OCI-LY1 (cell line): Measurements from ENCODE around the gene FTCD.

Source experiments
- H2AFZ ChIP-seq: fragments of 200-600 bp; sonication (generic), shearing (Covaris generic); 2 replicates; pipeline ENCODE4 v1.6.0; 2014; ENCODE audit warnings: antibody characterized with exemption, mild to moderate bottlenecking, low read length
- H3F3A ChIP-seq: fragments of 200-600 bp; sonication (generic), shearing (Covaris generic); 2 replicates; pipeline ENCODE4 v1.6.0; 2014; ENCODE audit warnings: mild to moderate bottlenecking, antibody characterized with exemption, low read length, moderate library complexity; ENCODE audit not compliant: insufficient read depth
- H3K27ac ChIP-seq: fragments of 200-600 bp; sonication (generic); 2 replicates; pipeline ENCODE4 v1.5.1; 2014; ENCODE audit warnings: low read length, mixed run types, mild to moderate bottlenecking, low read depth; ENCODE audit not compliant: poor library complexity, severe bottlenecking
- H3K27me3 ChIP-seq: fragments of 200-600 bp; sonication (generic); 2 replicates; pipeline ENCODE4 v1.6.0; 2014; ENCODE audit warnings: antibody characterized with exemption, mild to moderate bottlenecking, low read length, moderate library complexity; ENCODE audit not compliant: insufficient read depth
- H3K36me3 ChIP-seq: fragments of 200-600 bp; sonication (generic); 2 replicates; pipeline ENCODE4 v1.6.1; 2014; ENCODE audit warnings: mild to moderate bottlenecking, antibody characterized with exemption, low read length, moderate library complexity, mixed read lengths; ENCODE audit not compliant: insufficient read depth
- H3K4me1 ChIP-seq: fragments of 200-600 bp; sonication (generic); 2 replicates; pipeline ENCODE4 v1.5.1; 2014; ENCODE audit warnings: mild to moderate bottlenecking, low read length, moderate library complexity; ENCODE audit not compliant: insufficient read depth, severe bottlenecking
- H3K4me2 ChIP-seq: fragments of 200-600 bp; sonication (generic), shearing (Covaris generic); 2 replicates; pipeline ENCODE4 v1.6.1; 2014; ENCODE audit warnings: low read length
- H3K4me3 ChIP-seq: fragments of 200-600 bp; sonication (generic); 2 replicates; pipeline ENCODE4 v1.5.1; 2014; ENCODE audit warnings: low read length, low read depth, mild to moderate bottlenecking, mixed read lengths; ENCODE audit not compliant: poor library complexity, severe bottlenecking
- H3K79me2 ChIP-seq: fragments of 200-600 bp; shearing (Covaris generic); 2 replicates; pipeline ENCODE4 v1.6.1; 2016; ENCODE audit warnings: mixed run types, low read length, mixed read lengths; ENCODE audit not compliant: insufficient read depth
- H3K9ac ChIP-seq: fragments of 200-600 bp; sonication (generic), shearing (Covaris generic); 2 replicates; pipeline ENCODE4 v1.6.1; 2014; ENCODE audit warnings: mild to moderate bottlenecking, low read length, mixed read lengths
- H3K9me2 ChIP-seq: fragments of 200-600 bp; sonication (generic), shearing (Covaris generic); 2 replicates; pipeline ENCODE4 v1.6.1; 2014; ENCODE audit warnings: low read depth, mild to moderate bottlenecking, low read length, mixed read lengths
- H3K9me3 ChIP-seq: fragments of 200-600 bp; shearing (Covaris generic); 2 replicates; pipeline ENCODE4 v1.6.1; 2014; ENCODE audit warnings: low read length, mixed read lengths
- H4K20me1 ChIP-seq: fragments of 200-600 bp; sonication (generic), shearing (Covaris generic); 2 replicates; pipeline ENCODE4 v1.6.0; 2016; ENCODE audit warnings: mild to moderate bottlenecking, low read length; ENCODE audit not compliant: insufficient read depth
- EZH2 ChIP-seq: fragments of 200-600 bp; sonication (generic), shearing (Covaris generic); IDR thresholded peaks from 2 replicates; pipeline ENCODE4 v1.8.0; 2017; ENCODE audit warnings: borderline replicate concordance, mixed run types, mild to moderate bottlenecking, antibody characterized with exemption, low read length, moderate library complexity, mixed read lengths
- TF ChIP-seq, protein P1 (sequence below): fragments of 200-600 bp; sonication (generic), shearing (Covaris generic); IDR thresholded peaks from 2 replicates; pipeline ENCODE4 v1.5.1; 2017; ENCODE audit warnings: mild to moderate bottlenecking, antibody characterized with exemption, low read length, moderate library complexity, mixed read lengths

Gene FTCD

DNA sequence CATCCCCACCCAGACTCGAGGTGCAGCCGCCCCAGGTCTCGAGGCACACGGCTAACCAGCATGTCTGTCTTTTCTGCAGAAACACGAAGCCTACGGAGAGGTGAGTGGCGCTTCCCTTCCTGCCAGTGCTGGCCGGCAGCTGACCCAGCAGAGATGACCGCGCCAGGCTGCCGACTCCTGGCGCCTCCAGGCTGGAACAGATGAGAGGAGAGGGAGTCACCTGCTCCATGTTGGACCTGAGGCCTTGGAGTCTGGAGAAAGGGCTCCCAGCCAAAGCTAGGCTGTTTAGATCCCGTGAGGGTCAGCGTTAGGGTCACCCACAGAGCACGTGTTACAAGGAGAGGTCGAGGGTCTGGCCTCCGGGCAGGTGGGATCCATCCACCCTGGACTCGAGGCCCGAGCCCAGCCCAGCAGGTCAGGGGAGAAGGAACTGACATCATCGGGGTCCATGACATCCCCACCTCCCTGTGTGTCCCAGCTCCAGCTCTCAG is 42.6 kb downstream of the FTCD start:
- Histone ChIP-seq H3K4me2 (no peak overlapping the region), H3K27ac (no peak overlapping the region), H3K27me3 (peaks cover 5% of the 10 kb centered on the region; the same call in 1 of the 2 replicates), H2AFZ (no peak overlapping the region), H3K9me3 (peaks cover 9% of the 10 kb centered on the region; the same call in 1 of the 2 replicates), H3F3A (no peaks in the 10 kb centered on the region), H3K36me3 (no peaks in the 10 kb centered on the region; the same call in 1 of the 2 replicates), H3K79me2 (no peaks in the 10 kb centered on the region), H3K4me1 (no peaks in the 10 kb centered on the region), H3K9ac (no peak overlapping the region), H3K9me2 (no peaks in the 10 kb centered on the region), H4K20me1 (no peaks in the 10 kb centered on the region), H3K4me3 (no peak overlapping the region)
- TF ChIP-seq, protein P1, sequence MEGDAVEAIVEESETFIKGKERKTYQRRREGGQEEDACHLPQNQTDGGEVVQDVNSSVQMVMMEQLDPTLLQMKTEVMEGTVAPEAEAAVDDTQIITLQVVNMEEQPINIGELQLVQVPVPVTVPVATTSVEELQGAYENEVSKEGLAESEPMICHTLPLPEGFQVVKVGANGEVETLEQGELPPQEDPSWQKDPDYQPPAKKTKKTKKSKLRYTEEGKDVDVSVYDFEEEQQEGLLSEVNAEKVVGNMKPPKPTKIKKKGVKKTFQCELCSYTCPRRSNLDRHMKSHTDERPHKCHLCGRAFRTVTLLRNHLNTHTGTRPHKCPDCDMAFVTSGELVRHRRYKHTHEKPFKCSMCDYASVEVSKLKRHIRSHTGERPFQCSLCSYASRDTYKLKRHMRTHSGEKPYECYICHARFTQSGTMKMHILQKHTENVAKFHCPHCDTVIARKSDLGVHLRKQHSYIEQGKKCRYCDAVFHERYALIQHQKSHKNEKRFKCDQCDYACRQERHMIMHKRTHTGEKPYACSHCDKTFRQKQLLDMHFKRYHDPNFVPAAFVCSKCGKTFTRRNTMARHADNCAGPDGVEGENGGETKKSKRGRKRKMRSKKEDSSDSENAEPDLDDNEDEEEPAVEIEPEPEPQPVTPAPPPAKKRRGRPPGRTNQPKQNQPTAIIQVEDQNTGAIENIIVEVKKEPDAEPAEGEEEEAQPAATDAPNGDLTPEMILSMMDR: no peak
- TF ChIP-seq EZH2: no peak

DNA sequence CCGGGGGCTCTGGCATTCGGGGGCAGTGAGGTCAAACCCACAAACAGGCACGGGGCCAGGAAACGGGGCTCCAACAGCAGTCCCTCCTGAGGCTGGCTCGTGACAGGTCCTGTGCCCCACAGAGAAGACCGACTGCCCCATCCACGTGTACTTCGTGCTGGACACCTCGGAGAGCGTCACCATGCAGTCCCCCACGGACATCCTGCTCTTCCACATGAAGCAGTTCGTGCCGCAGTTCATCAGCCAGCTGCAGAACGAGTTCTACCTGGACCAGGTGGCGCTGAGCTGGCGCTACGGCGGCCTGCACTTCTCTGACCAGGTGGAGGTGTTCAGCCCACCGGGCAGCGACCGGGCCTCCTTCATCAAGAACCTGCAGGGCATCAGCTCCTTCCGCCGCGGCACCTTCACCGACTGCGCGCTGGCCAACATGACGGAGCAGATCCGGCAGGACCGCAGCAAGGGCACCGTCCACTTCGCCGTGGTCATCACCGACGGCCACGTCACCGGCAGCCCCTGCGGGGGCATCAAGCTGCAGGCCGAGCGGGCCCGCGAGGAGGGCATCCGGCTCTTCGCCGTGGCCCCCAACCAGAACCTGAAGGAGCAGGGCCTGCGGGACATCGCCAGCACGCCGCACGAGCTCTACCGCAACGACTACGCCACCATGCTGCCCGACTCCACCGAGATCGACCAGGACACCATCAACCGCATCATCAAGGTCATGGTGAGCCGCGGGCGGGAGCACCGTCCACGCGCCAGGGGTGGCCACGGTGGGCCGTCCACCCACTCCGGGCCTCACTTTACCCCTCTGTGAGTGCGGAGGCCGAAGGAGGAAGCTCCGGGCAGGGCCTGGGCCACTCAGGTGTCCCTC is 43.3 kb downstream of the FTCD start:
- H3K27me3 ChIP-seq: peaks cover 5% of the 10 kb centered on the region; the same call in 1 of the 2 replicates
- H3K79me2 ChIP-seq: no peaks in the 10 kb centered on the region
- H3K9ac ChIP-seq: no peak overlapping the region
- no peaks in the 10 kb centered on the region for H3K9me2 ChIP-seq
- TF ChIP-seq EZH2: no peak
- TF ChIP-seq, protein P1: no peak
- H3K4me3 ChIP-seq: no peak overlapping the region
- H3K9me3 ChIP-seq: peaks cover 9% of the 10 kb centered on the region; the same call in 1 of the 2 replicates
- H4K20me1 ChIP-seq: no peaks in the 10 kb centered on the region
- no peak overlapping the region for H2AFZ ChIP-seq
- no peak overlapping the region for H3K27ac ChIP-seq
- H3K4me2 ChIP-seq: no peak overlapping the region
- no peaks in the 10 kb centered on the region; the same call in 1 of the 2 replicates for H3K36me3 ChIP-seq
- no peaks in the 10 kb centered on the region for H3K4me1 ChIP-seq
- no peaks in the 10 kb centered on the region for H3F3A ChIP-seq

DNA sequence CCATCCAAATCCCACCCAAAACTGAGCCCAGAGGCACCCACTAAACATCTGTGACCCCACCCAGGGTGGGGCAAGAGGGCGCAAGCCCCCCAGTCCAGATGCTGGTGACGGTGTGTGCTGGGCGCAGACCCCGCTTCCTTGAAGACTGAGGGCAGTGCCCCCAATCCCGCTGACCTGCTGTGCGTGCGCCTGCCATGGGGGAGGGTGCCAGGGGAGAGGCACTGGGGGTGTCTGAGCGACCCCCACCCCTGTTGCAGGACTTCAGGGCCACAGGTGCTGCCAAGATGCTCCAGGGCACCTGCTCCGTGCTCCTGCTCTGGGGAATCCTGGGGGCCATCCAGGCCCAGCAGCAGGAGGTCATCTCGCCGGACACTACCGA is 44.2 kb downstream of the FTCD start:
- Histone ChIP-seq H3K4me2 (no peak overlapping the region), H3K79me2 (no peaks in the 10 kb centered on the region), H3K27ac (no peak overlapping the region), H3K4me3 (no peak overlapping the region), H3K9ac (no peak overlapping the region), H3K36me3 (no peaks in the 10 kb centered on the region; the same call in 1 of the 2 replicates), H3K4me1 (no peaks in the 10 kb centered on the region), H2AFZ (no peak overlapping the region), H3K9me3 (peaks cover 9% of the 10 kb centered on the region; the same call in 1 of the 2 replicates), H4K20me1 (no peaks in the 10 kb centered on the region), H3F3A (no peaks in the 10 kb centered on the region), H3K27me3 (peaks cover 5% of the 10 kb centered on the region; the same call in 1 of the 2 replicates), H3K9me2 (no peaks in the 10 kb centered on the region)
- TF ChIP-seq, protein P1: no peak
- no peak for TF ChIP-seq EZH2
